H1 (cell line): ENCODE data around the gene COA4. TPM values are rescaled to one million over a fixed set of nuclear protein-coding genes. Genes with fewer than 3 reads are reported as not detected.

Source experiments
- CTCF ChIA-PET: fragments of 300-600 bp; sonication (Branson Sonifier 250); formaldehyde crosslinking; loops from one replicate; lab custom pipeline; 2021; ENCODE audit not compliant: partially characterized antibody; lab: Charles Lee
- POLR2A ChIA-PET: fragments of 300-600 bp; sonication (Branson Sonifier 250); formaldehyde crosslinking; loops from one replicate; lab custom pipeline; 2021; ENCODE audit warnings: inconsistent platforms; ENCODE audit not compliant: partially characterized antibody; lab: Charles Lee
- DNase-seq, 2 experiments: peaks; one replicate each; pipeline versions ENCODE4 v3.0.0 to v3.0.0-alpha.2; 2010 to 2022; ENCODE audit warnings: low spot score in 2 of 2, low read depth in 1 of 2, mixed read lengths in 1 of 2
- FAIRE-seq: peaks from 2 replicates; lab custom pipeline; 2011; peaks lifted over from hg19 to GRCh38; lab: Jason Lieb, UNC
- H2AFZ ChIP-seq: 2 replicates; pipeline ENCODE4 v1.8.1; 2012; ENCODE audit warnings: low read length, inconsistent platforms
- H2AK5ac ChIP-seq: 2 replicates; pipeline ENCODE4 v1.6.1; 2013; ENCODE audit warnings: low read depth, low read length
- H2BK120ac ChIP-seq: replicated peaks from 2 replicates; pipeline ENCODE3; 2013; ENCODE audit warnings: low read depth, low read length, inconsistent platforms
- H2BK12ac ChIP-seq: 2 replicates; pipeline ENCODE4 v1.6.1; 2013; ENCODE audit warnings: low read depth, low read length
- H2BK15ac ChIP-seq: 2 replicates; pipeline ENCODE4 v1.6.1; 2013; ENCODE audit warnings: low read length
- H2BK20ac ChIP-seq: 2 replicates; pipeline ENCODE4 v1.6.1; 2013; ENCODE audit warnings: low read length
- H2BK5ac ChIP-seq: 2 replicates; pipeline ENCODE4 v1.6.1; 2013; ENCODE audit warnings: low read depth, low read length
- H3K14ac ChIP-seq: 2 replicates; pipeline ENCODE4 v1.6.1; 2013; ENCODE audit warnings: inconsistent platforms; ENCODE audit not compliant: insufficient read length
- H3K18ac ChIP-seq: 2 replicates; pipeline ENCODE4 v1.6.1; 2013; ENCODE audit warnings: low read length; ENCODE audit errors: extremely low read depth
- H3K23ac ChIP-seq: 2 replicates; pipeline ENCODE4 v1.6.1; 2013; ENCODE audit warnings: inconsistent platforms; ENCODE audit not compliant: insufficient read length
- H3K23me2 ChIP-seq: 2 replicates; pipeline ENCODE4 v1.6.1; 2013; ENCODE audit warnings: low read depth, low read length
- H3K27ac ChIP-seq: 2 replicates; pipeline ENCODE4 v1.6.1; 2011; ENCODE audit warnings: low read depth, low read length, inconsistent platforms
- H3K27me3 ChIP-seq, 4 experiments: replicated peaks in 1 of 4; 1 replicate in 1 of 4; 2 replicates in 3 of 4; pipeline versions ENCODE4 v1.6.1 to v1.8.1; 2011 to 2013; ENCODE audit warnings: low read length in 3 of 4, mild to moderate bottlenecking in 3 of 4, inconsistent platforms in 2 of 4, mixed read lengths in 2 of 4, moderate library complexity in 1 of 4; ENCODE audit not compliant: control insufficient read depth in 3 of 4, insufficient read depth in 3 of 4; ENCODE audit errors: extremely low read depth in 1 of 4
- H3K36me3 ChIP-seq, 4 experiments: 2 replicates each; pipeline versions ENCODE4 v1.6.1 to v1.8.1; 2011 to 2013; ENCODE audit warnings: mild to moderate bottlenecking in 4 of 4, low read length in 3 of 4, moderate library complexity in 2 of 4, control low read depth in 1 of 4, inconsistent platforms in 1 of 4; ENCODE audit not compliant: insufficient read depth in 4 of 4, control insufficient read depth in 2 of 4
- H3K4ac ChIP-seq: replicated peaks from 2 replicates; pipeline ENCODE3; 2013; ENCODE audit warnings: low read length, low read depth, mixed read lengths, inconsistent platforms; ENCODE audit not compliant: insufficient read length
- H3K4me1 ChIP-seq, 4 experiments: replicated peaks in 1 of 4; 1 replicate in 1 of 4; 2 replicates in 3 of 4; pipeline versions ENCODE4 v1.6.1 to v1.8.1; 2011 to 2013; ENCODE audit warnings: low read length in 3 of 4, inconsistent platforms in 2 of 4, mixed read lengths in 1 of 4; ENCODE audit not compliant: insufficient read depth in 4 of 4, control insufficient read depth in 3 of 4
- H3K4me2 ChIP-seq, 2 experiments: 2 replicates each; pipeline versions ENCODE4 v1.6.1 to v1.8.1; 2011 to 2013; ENCODE audit warnings: low read depth in 2 of 2, low read length in 2 of 2, control low read depth in 1 of 2, inconsistent platforms in 1 of 2, mild to moderate bottlenecking in 1 of 2; ENCODE audit not compliant: insufficient read depth in 1 of 2
- H3K4me3 ChIP-seq, 4 experiments: fragments of 200-600, 300-600 bp in 1 of 4; sonication (generic), shearing (Covaris generic), sonication (Bioruptor Twin) in 1 of 4; 2 replicates each; pipeline versions ENCODE4 v1.5.1 to v1.8.1; 2011 to 2016; ENCODE audit warnings: low read length in 4 of 4, low read depth in 3 of 4, control low read depth in 2 of 4, inconsistent platforms in 2 of 4, mild to moderate bottlenecking in 2 of 4, mixed read lengths in 1 of 4, moderate library complexity in 1 of 4; ENCODE audit not compliant: insufficient read depth in 2 of 4; ENCODE audit errors: extremely low read depth in 1 of 4
- H3K56ac ChIP-seq: replicated peaks from 2 replicates; pipeline ENCODE3; 2013; ENCODE audit warnings: low read depth, mild to moderate bottlenecking, mixed read lengths, low read length, inconsistent platforms; ENCODE audit not compliant: insufficient read length
- H3K79me1 ChIP-seq: 2 replicates; pipeline ENCODE4 v1.6.1; 2013; ENCODE audit warnings: low read depth, low read length, control low read depth
- H3K79me2 ChIP-seq, 2 experiments: 2 replicates each; pipeline versions ENCODE4 v1.6.1 to v1.8.1; 2012 to 2013; ENCODE audit warnings: low read length in 2 of 2, mild to moderate bottlenecking in 2 of 2, inconsistent platforms in 1 of 2; ENCODE audit not compliant: insufficient read depth in 2 of 2, control insufficient read depth in 1 of 2
- H3K9ac ChIP-seq, 4 experiments: replicated peaks in 1 of 4; 1 replicate in 1 of 4; 2 replicates in 3 of 4; pipeline versions ENCODE4 v1.6.1 to v1.8.1; 2011 to 2013; ENCODE audit warnings: low read depth in 3 of 4, low read length in 3 of 4, control low read depth in 2 of 4, mild to moderate bottlenecking in 2 of 4, moderate library complexity in 2 of 4, inconsistent platforms in 1 of 4; ENCODE audit errors: extremely low read depth in 1 of 4
- H3K9me3 ChIP-seq, 2 experiments: 2 replicates each; pipeline versions ENCODE4 v1.6.1 to v1.8.1; 2012 to 2013; ENCODE audit warnings: mild to moderate bottlenecking in 2 of 2, moderate library complexity in 2 of 2, control low read depth in 1 of 2, inconsistent platforms in 1 of 2, low read depth in 1 of 2, low read length in 1 of 2, mixed read lengths in 1 of 2; ENCODE audit not compliant: insufficient read depth in 2 of 2
- H4K20me1 ChIP-seq, 2 experiments: replicated peaks in 1 of 2; 2 replicates each; pipeline versions ENCODE3 to v1.8.1; 2011 to 2013; ENCODE audit warnings: inconsistent platforms in 2 of 2, low read length in 2 of 2, mild to moderate bottlenecking in 1 of 2; ENCODE audit not compliant: insufficient read depth in 2 of 2, control insufficient read depth in 1 of 2
- H4K5ac ChIP-seq: 2 replicates; pipeline ENCODE4 v1.6.1; 2013; ENCODE audit warnings: low read length, low read depth, mixed read lengths, inconsistent platforms; ENCODE audit not compliant: insufficient read length
- H4K8ac ChIP-seq: 2 replicates; pipeline ENCODE4 v1.8.0; 2013; ENCODE audit warnings: mild to moderate bottlenecking, moderate library complexity, low read length, inconsistent platforms; ENCODE audit not compliant: insufficient read depth; ENCODE audit errors: extremely low read depth
- H4K91ac ChIP-seq: replicated peaks from 2 replicates; pipeline ENCODE3; 2013; ENCODE audit warnings: low read length, mixed read lengths, inconsistent platforms; ENCODE audit not compliant: insufficient read length
- BCL11A ChIP-seq, 2 experiments: IDR thresholded peaks; one replicate each; pipeline ENCODE4 v1.6.1; 2011; ENCODE audit warnings: low read depth in 2 of 2, low read length in 2 of 2, mild to moderate bottlenecking in 2 of 2
- CTCF ChIP-seq, 3 experiments: IDR thresholded peaks; 1 replicate in 2 of 3; 2 replicates in 1 of 3; pipeline versions ENCODE4 v1.5.1 to v1.6.1; 2011; ENCODE audit warnings: low read length in 3 of 3, mild to moderate bottlenecking in 3 of 3, inconsistent platforms in 2 of 3, low read depth in 1 of 3, moderate library complexity in 1 of 3; ENCODE audit not compliant: insufficient read depth in 1 of 3; ENCODE audit errors: control extremely low read depth in 1 of 3
- E2F6 ChIP-seq: IDR thresholded peaks from 2 replicates; pipeline ENCODE4 v1.6.1; 2012; ENCODE audit warnings: inconsistent platforms
- EGR1 ChIP-seq: IDR thresholded peaks from 2 replicates; pipeline ENCODE4 v1.6.1; 2011; ENCODE audit warnings: low read depth, low read length, borderline replicate concordance
- FOSL1 ChIP-seq: IDR thresholded peaks from 2 replicates; pipeline ENCODE4 v1.6.1; 2011; ENCODE audit warnings: mild to moderate bottlenecking, low read depth, low read length, moderate library complexity; ENCODE audit not compliant: insufficient read depth
- JUND ChIP-seq: IDR thresholded peaks from 2 replicates; pipeline ENCODE4 v1.6.1; 2011; ENCODE audit warnings: mild to moderate bottlenecking, improper control_type of control experiment, low read length
- SAP30 ChIP-seq: fragments of 300-600 bp; sonication (generic); IDR thresholded peaks from 2 replicates; pipeline ENCODE4 v1.7.1; 2012; ENCODE audit warnings: low read length, moderate library complexity, mild to moderate bottlenecking, inconsistent platforms; ENCODE audit not compliant: insufficient read depth, insufficient replicate concordance
- SIRT6 ChIP-seq: IDR thresholded peaks from one replicate; pipeline ENCODE4 v1.7.1; 2012; ENCODE audit warnings: low read length, inconsistent platforms
- SP2 ChIP-seq: IDR thresholded peaks from 2 replicates; pipeline ENCODE4 v1.6.1; 2012; ENCODE audit warnings: mild to moderate bottlenecking, low read length, inconsistent platforms
- WGBS, 2 experiments: shearing (Covaris generic) in 1 of 2; methylation state at CpG; one replicate each; pipeline versions ENCODE4 v1.1.6 to v1.1.7; 2013 to 2015; ENCODE audit warnings: low lambda C conversion rate in 2 of 2, mixed read lengths in 2 of 2, inconsistent platforms in 1 of 2, low coverage in 1 of 2, missing lambda C conversion rate in 1 of 2; ENCODE audit not compliant: insufficient replicate concordance in 2 of 2, insufficient coverage in 1 of 2, insufficient read length in 1 of 2; ENCODE audit errors: extremely low coverage in 1 of 2, missing lambda C conversion rate in 1 of 2; 5-methylcytosine and 5-hydroxymethylcytosine counted together
- polyA plus RNA-seq, 7 experiments: library from polyadenylated mRNA; depleted of rRNA in 3 of 7; stranded (reverse) in 5 of 7; unstranded in 2 of 7; fragments of >200 nt in 5 of 7; fragments of 200-250 nt in 2 of 7; gene quantifications; 1 replicate in 5 of 7; 2 replicates in 1 of 7; 4 replicates in 1 of 7; pipeline versions ENCODE4 v1.2.1 to v1.2.3, GENCODE V29; 2011 to 2013; ENCODE audit warnings: missing spikeins in 2 of 7, mixed read lengths in 2 of 7
- total RNA-seq: library from RNA; stranded (reverse); fragmentation: NEBNext Ultra II Directional; extraction: Animal tissue kit (Norgen Biotek cat#: 25700); gene quantifications from 2 replicates; pipeline ENCODE4 v1.2.1, GENCODE V29; 2021

The COA4 gene
- total and polyA plus RNA-seq, 2 of the 8 experiments (the other 6 are each of a cell fraction or from before 2014, with no cell fraction given) = 177 to 380 TPM

GRCh38 chr11:73914284-73914683 is 37.6 kb upstream of the COA4 start:
- Histone ChIP-seq H4K20me1 (no peaks in the 10 kb centered on the region), H2BK12ac (no peak overlapping the region), H4K91ac (no peak overlapping the region), H3K23me2 (no peaks in the 10 kb centered on the region; the same call in 1 of the 2 replicates), H4K8ac (no peak overlapping the region), H3K27me3 (peaks cover 0 to 1% (median 0%) of the 10 kb centered on the region in 4 experiments; a peak in 1 of 7 replicates), H2AK5ac (no peak overlapping the region), H3K27ac (no peak overlapping the region), H3K9me3 (no peaks in the 10 kb centered on the region), H3K9ac (no peak overlapping the region), H3K56ac (no peak overlapping the region), H2AFZ (no peak overlapping the region), H3K4me1 (no peaks in the 10 kb centered on the region), H2BK20ac (no peak overlapping the region), H2BK120ac (no peak overlapping the region), H4K5ac (no peak overlapping the region), H3K18ac (no peak overlapping the region), H3K4me2 (no peak overlapping the region), H3K79me2 (no peaks in the 10 kb centered on the region; a peak in 1 of 4 replicates), H3K14ac (no peak overlapping the region), H3K36me3 (peaks cover 2 to 20% (median 8%) of the 10 kb centered on the region in 4 experiments; a peak in 6 of 8 replicates), H3K79me1 (no peaks in the 10 kb centered on the region), H3K23ac (no peak overlapping the region), H2BK5ac (no peak overlapping the region), H3K4ac (no peak overlapping the region), H2BK15ac (no peak overlapping the region), H3K4me3 (no peak overlapping the region)
- ChIA-PET POLR2A (no interaction called here), CTCF (interaction anchor here (1.3 kb wide), 1 partner anchor 10 kb away, joined by 4 read pairs; no protein-coding TSS in a partner anchor)
- FAIRE-seq (peak; percentile 28), DNase-seq (no peak)
- WGBS, 2 experiments = 91% methylated on average over 4 of the region's 4 CpGs; no CpG with 5 or more reads in 1 of the 2 experiments
- TF ChIP-seq FOSL1 = no peak
- no peak for TF ChIP-seq JUND
- no peak for TF ChIP-seq E2F6
- TF ChIP-seq BCL11A (IDR thresholded peaks at IDR 0.05; ENCODE audit: low read depth in 2 of 2, low read length in 2 of 2) = no peak
- TF ChIP-seq SP2 = no peak
- no peak for TF ChIP-seq SAP30
- no peak for TF ChIP-seq CTCF (IDR thresholded peaks at IDR 0.05; ENCODE audit: control extremely low read depth in 1 of 3, insufficient read depth in 1 of 3, low read depth in 1 of 3, low read length in 3 of 3)
- TF ChIP-seq EGR1 = no peak
- TF ChIP-seq SIRT6 = no peak
